Liver (tissue), 9 donors: ENCODE measurements around the gene USH2A. TPM values are rescaled to one million over a fixed set of nuclear protein-coding genes. Genes with fewer than 3 reads are reported as not detected.

Experiments
- DNase-seq: peaks from one replicate; pipeline ENCODE4 v3.0.0-alpha.2; 2017; ENCODE audit warnings: low spot score
- H3K27ac ChIP-seq, 2 donors: one replicate each; pipeline ENCODE4 v1.7.0; 2013; ENCODE audit warnings: inconsistent platforms in 2 of 2, low read length in 2 of 2, control low read depth in 1 of 2, low read depth in 1 of 2, mild to moderate bottlenecking in 1 of 2
- H3K27me3 ChIP-seq, 4 donors: one replicate each; pipeline versions ENCODE4 v1.6.1 to v1.7.0; 2013; ENCODE audit warnings: low read length in 3 of 4, inconsistent platforms in 1 of 4, mild to moderate bottlenecking in 1 of 4, moderate library complexity in 1 of 4; ENCODE audit not compliant: control insufficient read depth in 4 of 4, insufficient read depth in 4 of 4
- H3K36me3 ChIP-seq, 4 donors: one replicate each; pipeline versions ENCODE4 v1.6.1 to v1.7.0; 2013; ENCODE audit warnings: low read length in 3 of 4, mild to moderate bottlenecking in 3 of 4, low read depth in 1 of 4, moderate library complexity in 1 of 4; ENCODE audit not compliant: control insufficient read depth in 4 of 4, insufficient read depth in 3 of 4
- H3K4me1 ChIP-seq, 4 donors: one replicate each; pipeline versions ENCODE4 v1.6.1 to v1.7.0; 2013; ENCODE audit warnings: low read length in 3 of 4, mild to moderate bottlenecking in 3 of 4, moderate library complexity in 1 of 4; ENCODE audit not compliant: control insufficient read depth in 4 of 4, insufficient read depth in 4 of 4
- H3K4me3 ChIP-seq, 3 donors: one replicate each; pipeline versions ENCODE4 v1.6.1 to v1.7.0; 2013; ENCODE audit warnings: low read length in 3 of 3, control low read depth in 1 of 3, low read depth in 1 of 3, mild to moderate bottlenecking in 1 of 3
- H3K9ac ChIP-seq, 2 donors: one replicate each; pipeline ENCODE4 v1.7.0; 2013; ENCODE audit warnings: low read length in 2 of 2, mild to moderate bottlenecking in 2 of 2, moderate library complexity in 2 of 2, control low read depth in 1 of 2, low read depth in 1 of 2
- H3K9me3 ChIP-seq, 4 donors: one replicate each; pipeline versions ENCODE4 v1.6.1 to v1.7.0; 2013; ENCODE audit warnings: low read length in 3 of 4; ENCODE audit not compliant: control insufficient read depth in 4 of 4
- ATF3 ChIP-seq: IDR thresholded peaks from 2 replicates; pipeline ENCODE4 v1.6.1; 2016; ENCODE audit warnings: antibody characterized with exemption
- EGR1 ChIP-seq, 2 donors: IDR thresholded peaks; 2 replicates each; pipeline ENCODE4 v1.6.1; 2016 to 2018; ENCODE audit warnings: antibody characterized with exemption in 2 of 2, low read depth in 2 of 2
- FOXA1 ChIP-seq: IDR thresholded peaks from 2 replicates; pipeline ENCODE4 v1.6.1; 2016; ENCODE audit warnings: antibody characterized with exemption
- FOXA2 ChIP-seq: IDR thresholded peaks from 2 replicates; pipeline ENCODE4 v1.6.1; 2016; ENCODE audit warnings: antibody characterized with exemption
- GABPA ChIP-seq, 2 donors: IDR thresholded peaks in 1 of 2; conservative IDR thresholded peaks in 1 of 2; 2 replicates each; pipeline ENCODE4 v1.6.1; 2016; ENCODE audit warnings: antibody characterized with exemption in 2 of 2, mild to moderate bottlenecking in 1 of 2, moderate library complexity in 1 of 2
- HNF4A ChIP-seq, 2 donors: conservative IDR thresholded peaks; 2 replicates each; pipeline ENCODE4 v1.6.1; 2016; ENCODE audit warnings: antibody characterized with exemption in 2 of 2, mild to moderate bottlenecking in 2 of 2
- HNF4G ChIP-seq: IDR thresholded peaks from 2 replicates; pipeline ENCODE4 v1.6.1; 2016; ENCODE audit warnings: antibody characterized with exemption
- JUND ChIP-seq, 2 donors: IDR thresholded peaks; 2 replicates each; pipeline ENCODE4 v1.6.1; 2016; ENCODE audit warnings: antibody characterized with exemption in 2 of 2
- RAD21 ChIP-seq, 2 donors: IDR thresholded peaks; 2 replicates each; pipeline ENCODE4 v1.6.1; 2016; ENCODE audit warnings: antibody characterized with exemption in 2 of 2, mild to moderate bottlenecking in 2 of 2
- REST ChIP-seq: IDR thresholded peaks from 2 replicates; pipeline ENCODE4 v1.6.1; 2016; ENCODE audit warnings: antibody characterized with exemption, mild to moderate bottlenecking
- RXRA ChIP-seq, 2 donors: IDR thresholded peaks; 2 replicates each; pipeline ENCODE4 v1.6.1; 2017 to 2018; ENCODE audit warnings: antibody characterized with exemption in 2 of 2, mild to moderate bottlenecking in 1 of 2
- SP1 ChIP-seq: IDR thresholded peaks from 2 replicates; pipeline ENCODE4 v1.6.1; 2018; ENCODE audit warnings: antibody characterized with exemption, mild to moderate bottlenecking
- TAF1 ChIP-seq: conservative IDR thresholded peaks from 2 replicates; pipeline ENCODE4 v1.6.1; 2016; ENCODE audit warnings: antibody characterized with exemption, mild to moderate bottlenecking
- YY1 ChIP-seq: IDR thresholded peaks from 2 replicates; pipeline ENCODE4 v1.6.1; 2016; ENCODE audit warnings: antibody characterized with exemption, mild to moderate bottlenecking
- WGBS: extraction: QIAGEN DNeasy Blood & Tissue Kit; methylation state at CpG from one replicate; pipeline ENCODE4 v1.1.7; 2013; 5-methylcytosine and 5-hydroxymethylcytosine counted together
- polyA plus RNA-seq, 2 donors: library from polyadenylated mRNA; stranded (reverse) in 1 of 2; unstranded in 1 of 2; fragments of 200-250 nt in 1 of 2; fragments of >200 nt in 1 of 2; fragmentation: Nextera tagmentation in 1 of 2; extraction: Ambion mirVana in 1 of 2; gene quantifications; one replicate each; pipeline versions ENCODE4 v1.2.1 to v1.2.3, GENCODE V29; 2013 to 2015
- total RNA-seq, 2 donors: library from RNA; depleted of rRNA; stranded (reverse); fragments of >200 nt; gene quantifications; one replicate each; pipeline ENCODE4 v1.2.3, GENCODE V29; 2014
- TF ChIP-seq, protein P1 (sequence below): fragments of 150-350 bp; IDR thresholded peaks from 2 replicates; pipeline ENCODE4 v1.5.1; 2017; ENCODE audit warnings: improper control_type of control experiment, low read depth, low read length; ENCODE audit not compliant: missing input control
- TF ChIP-seq, protein P2 (sequence below): IDR thresholded peaks from 2 replicates; pipeline ENCODE4 v1.6.1; 2016; ENCODE audit warnings: antibody characterized with exemption
- TF ChIP-seq, protein P3 (sequence below): IDR thresholded peaks from 2 replicates; pipeline ENCODE4 v1.6.1; 2016; ENCODE audit warnings: antibody characterized with exemption
- donor health status: healthy.
- donor health status: healthy.
- donor health status: healthy.
- donor health status: healthy.
- donor health status: healthy.

Gene USH2A
- total and polyA plus RNA-seq, 4 donors: 0.14 to 1.0 (median 0.31) TPM

DNA sequence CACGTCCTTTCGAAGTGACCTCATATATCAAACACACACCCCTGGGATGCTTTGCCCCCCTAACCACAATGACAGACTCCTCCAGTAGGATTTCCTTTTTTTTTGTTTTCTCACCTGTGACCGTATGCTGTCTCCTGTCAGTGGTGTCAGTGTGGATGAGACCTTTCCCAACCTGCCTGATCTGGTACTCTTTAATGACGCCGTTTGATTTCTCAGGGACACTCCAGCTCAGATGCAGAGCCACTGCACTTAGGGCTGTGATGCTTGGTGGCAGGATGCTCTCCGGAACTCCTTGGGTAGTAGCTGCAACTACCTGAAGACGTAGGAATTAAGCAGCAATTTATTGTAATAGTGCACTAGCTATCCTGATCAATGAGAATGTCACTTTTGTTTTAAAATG is 643.5 kb downstream of the USH2A start (continued):
- TF ChIP-seq, protein P1, sequence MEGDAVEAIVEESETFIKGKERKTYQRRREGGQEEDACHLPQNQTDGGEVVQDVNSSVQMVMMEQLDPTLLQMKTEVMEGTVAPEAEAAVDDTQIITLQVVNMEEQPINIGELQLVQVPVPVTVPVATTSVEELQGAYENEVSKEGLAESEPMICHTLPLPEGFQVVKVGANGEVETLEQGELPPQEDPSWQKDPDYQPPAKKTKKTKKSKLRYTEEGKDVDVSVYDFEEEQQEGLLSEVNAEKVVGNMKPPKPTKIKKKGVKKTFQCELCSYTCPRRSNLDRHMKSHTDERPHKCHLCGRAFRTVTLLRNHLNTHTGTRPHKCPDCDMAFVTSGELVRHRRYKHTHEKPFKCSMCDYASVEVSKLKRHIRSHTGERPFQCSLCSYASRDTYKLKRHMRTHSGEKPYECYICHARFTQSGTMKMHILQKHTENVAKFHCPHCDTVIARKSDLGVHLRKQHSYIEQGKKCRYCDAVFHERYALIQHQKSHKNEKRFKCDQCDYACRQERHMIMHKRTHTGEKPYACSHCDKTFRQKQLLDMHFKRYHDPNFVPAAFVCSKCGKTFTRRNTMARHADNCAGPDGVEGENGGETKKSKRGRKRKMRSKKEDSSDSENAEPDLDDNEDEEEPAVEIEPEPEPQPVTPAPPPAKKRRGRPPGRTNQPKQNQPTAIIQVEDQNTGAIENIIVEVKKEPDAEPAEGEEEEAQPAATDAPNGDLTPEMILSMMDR: no peak

DNA sequence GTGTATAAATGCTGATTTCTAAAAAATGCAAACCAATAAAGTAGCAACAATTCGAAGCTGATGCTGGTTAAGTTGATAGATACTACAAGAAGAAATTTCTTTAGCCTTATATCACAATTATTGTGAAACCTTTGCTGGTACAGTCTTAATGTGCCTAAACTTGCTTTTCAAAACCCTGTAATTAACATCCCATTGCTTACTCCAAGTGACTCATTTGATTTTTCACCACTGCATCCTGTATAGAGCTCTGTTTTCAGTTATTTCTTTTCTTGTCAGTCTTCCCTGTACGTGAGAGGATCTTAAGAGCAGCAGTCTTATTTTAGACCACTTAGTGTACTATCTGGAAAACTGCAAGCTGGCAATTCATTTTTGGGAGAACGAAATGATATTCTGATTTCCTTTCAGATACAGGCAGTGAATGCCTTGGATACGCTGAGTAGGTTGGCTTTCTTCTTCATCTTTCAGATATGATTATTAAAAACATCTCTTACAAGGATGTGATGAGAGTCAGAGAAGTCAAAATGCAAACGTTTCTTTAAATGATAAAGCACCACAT is 645.8 kb downstream of the USH2A start:
- no peak overlapping the region for H3K27ac ChIP-seq
- DNase-seq: no peak
- H3K36me3 ChIP-seq: no peaks in the 10 kb centered on the region
- no peak overlapping the region for H3K9ac ChIP-seq
- H3K4me1 ChIP-seq: no peaks in the 10 kb centered on the region
- H3K4me3 ChIP-seq: no peak overlapping the region
- H3K9me3 ChIP-seq: no peaks in the 10 kb centered on the region
- TF ChIP-seq, protein P2, sequence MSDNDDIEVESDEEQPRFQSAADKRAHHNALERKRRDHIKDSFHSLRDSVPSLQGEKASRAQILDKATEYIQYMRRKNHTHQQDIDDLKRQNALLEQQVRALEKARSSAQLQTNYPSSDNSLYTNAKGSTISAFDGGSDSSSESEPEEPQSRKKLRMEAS: no peak
- TF ChIP-seq TAF1 (no peak), GABPA (IDR thresholded peaks at IDR 0.05 in 1 of 2, conservative IDR thresholded peaks at IDR 0.05 in 1 of 2) (no peak), EGR1 (IDR thresholded peaks at IDR 0.05; ENCODE audit: low read depth in 2 of 2) (no peak), SP1 (no peak), YY1 (no peak), JUND (IDR thresholded peaks at IDR 0.05) (no peak), HNF4A (conservative IDR thresholded peaks at IDR 0.05) (no peak), FOXA1 (no peak)
- 82% methylated on average over 5 of the region's 5 CpGs for WGBS
- no peaks in the 10 kb centered on the region for H3K27me3 ChIP-seq

DNA sequence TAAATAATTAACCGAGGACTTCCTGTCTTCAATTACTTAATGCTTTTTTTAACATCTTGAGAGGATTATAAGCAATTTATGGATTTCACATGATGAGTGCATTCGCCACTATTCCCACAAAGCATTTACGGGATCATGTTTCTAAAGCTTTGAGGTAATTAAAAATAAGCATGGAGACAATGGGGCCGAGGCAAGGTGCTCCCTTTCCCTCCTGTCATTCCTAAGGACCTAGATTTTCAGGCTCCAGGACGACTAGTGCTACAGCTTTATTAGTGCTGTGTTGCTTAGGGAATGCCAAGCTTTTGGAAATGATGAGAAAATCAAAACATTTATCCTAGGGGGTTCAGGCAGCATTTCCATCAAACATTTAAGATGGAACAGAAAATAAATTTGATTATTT is 646.9 kb downstream of the USH2A start:
- Histone ChIP-seq H3K9ac (no peak overlapping the region), H3K9me3 (no peaks in the 10 kb centered on the region), H3K4me1 (no peaks in the 10 kb centered on the region), H3K27me3 (no peaks in the 10 kb centered on the region), H3K36me3 (no peaks in the 10 kb centered on the region), H3K4me3 (no peak overlapping the region), H3K27ac (no peak overlapping the region)
- DNase-seq: no peak
- WGBS: 68% methylated on average over 5 of the region's 5 CpGs
- TF ChIP-seq SP1 (no peak), FOXA1 (no peak), HNF4G (no peak), JUND (IDR thresholded peaks at IDR 0.05) (no peak), RAD21 (IDR thresholded peaks at IDR 0.05) (no peak), HNF4A (conservative IDR thresholded peaks at IDR 0.05) (no peak), FOXA2 (no peak), ATF3 (no peak), RXRA (IDR thresholded peaks at IDR 0.05) (no peak), GABPA (IDR thresholded peaks at IDR 0.05 in 1 of 2, conservative IDR thresholded peaks at IDR 0.05 in 1 of 2) (no peak), EGR1 (IDR thresholded peaks at IDR 0.05; ENCODE audit: low read depth in 2 of 2) (no peak), TAF1 (no peak), REST (no peak)
- TF ChIP-seq, protein P3, sequence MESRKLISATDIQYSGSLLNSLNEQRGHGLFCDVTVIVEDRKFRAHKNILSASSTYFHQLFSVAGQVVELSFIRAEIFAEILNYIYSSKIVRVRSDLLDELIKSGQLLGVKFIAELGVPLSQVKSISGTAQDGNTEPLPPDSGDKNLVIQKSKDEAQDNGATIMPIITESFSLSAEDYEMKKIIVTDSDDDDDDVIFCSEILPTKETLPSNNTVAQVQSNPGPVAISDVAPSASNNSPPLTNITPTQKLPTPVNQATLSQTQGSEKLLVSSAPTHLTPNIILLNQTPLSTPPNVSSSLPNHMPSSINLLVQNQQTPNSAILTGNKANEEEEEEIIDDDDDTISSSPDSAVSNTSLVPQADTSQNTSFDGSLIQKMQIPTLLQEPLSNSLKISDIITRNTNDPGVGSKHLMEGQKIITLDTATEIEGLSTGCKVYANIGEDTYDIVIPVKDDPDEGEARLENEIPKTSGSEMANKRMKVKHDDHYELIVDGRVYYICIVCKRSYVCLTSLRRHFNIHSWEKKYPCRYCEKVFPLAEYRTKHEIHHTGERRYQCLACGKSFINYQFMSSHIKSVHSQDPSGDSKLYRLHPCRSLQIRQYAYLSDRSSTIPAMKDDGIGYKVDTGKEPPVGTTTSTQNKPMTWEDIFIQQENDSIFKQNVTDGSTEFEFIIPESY: no peak
- TF ChIP-seq, protein P1: no peak
